NT2/D1 (cell line): Measurements from ENCODE around the gene PLAC1.

Experiments used
- DNase-seq: peaks from one replicate; pipeline ENCODE4 v3.0.0-alpha.2; 2011; ENCODE audit warnings: low read depth, low spot score
- H3K27me3 ChIP-seq: 2 replicates; pipeline ENCODE4 v1.6.0; 2011; ENCODE audit warnings: mild to moderate bottlenecking; ENCODE audit not compliant: insufficient read length, insufficient read depth
- H3K36me3 ChIP-seq: 2 replicates; pipeline ENCODE4 v1.6.1; 2011; ENCODE audit warnings: mild to moderate bottlenecking, low read length, mixed read lengths; ENCODE audit not compliant: insufficient read depth, insufficient read length
- H3K4me1 ChIP-seq: 2 replicates; pipeline ENCODE4 v1.5.1; 2011; ENCODE audit not compliant: insufficient read depth, insufficient read length
- H3K4me3 ChIP-seq: 2 replicates; pipeline ENCODE4 v1.5.1; 2011; ENCODE audit warnings: low read depth; ENCODE audit not compliant: insufficient read length
- H3K9ac ChIP-seq: 2 replicates; pipeline ENCODE4 v1.6.0; 2011; ENCODE audit warnings: low read depth; ENCODE audit not compliant: insufficient read length
- H3K9me3 ChIP-seq: 2 replicates; pipeline ENCODE4 v1.5.1; 2011; ENCODE audit warnings: mild to moderate bottlenecking, low read length; ENCODE audit not compliant: insufficient read depth
- SUZ12 ChIP-seq: IDR thresholded peaks from 2 replicates; pipeline ENCODE4 v1.6.1; 2011; ENCODE audit not compliant: insufficient read length, insufficient read depth; ENCODE audit errors: extremely low read depth
- YY1 ChIP-seq: IDR thresholded peaks from 2 replicates; pipeline ENCODE4 v1.6.1; 2011; ENCODE audit not compliant: insufficient read length, insufficient read depth
- ZNF274 ChIP-seq: IDR thresholded peaks from 2 replicates; pipeline ENCODE4 v1.6.1; 2011; ENCODE audit warnings: mild to moderate bottlenecking, low read depth, low read length

The PLAC1 gene

GRCh38 chrX:134682081-134682480 lies 23.8 kb upstream of the PLAC1 start:
- Histone ChIP-seq H3K4me3 (no peak overlapping the region), H3K4me1 (no peaks in the 10 kb centered on the region), H3K9me3 (no peaks in the 10 kb centered on the region), H3K36me3 (no peaks in the 10 kb centered on the region), H3K27me3 (no peaks in the 10 kb centered on the region), H3K9ac (no peak overlapping the region)
- TF ChIP-seq ZNF274 (no peak), SUZ12 (no peak), YY1 (no peak)
- no peak for DNase-seq

- H3K4me3 ChIP-seq: no peak overlapping the region
- DNase-seq: no peak
- no peaks in the 10 kb centered on the region for H3K27me3 ChIP-seq
- H3K4me1 ChIP-seq: no peaks in the 10 kb centered on the region
- TF ChIP-seq ZNF274 (no peak), YY1 (no peak)
- H3K9ac ChIP-seq: no peak overlapping the region
- no peaks in the 10 kb centered on the region for H3K36me3 ChIP-seq
- H3K9me3 ChIP-seq: no peaks in the 10 kb centered on the region
These were observed 21.4 kb upstream of the PLAC1 start for GRCh38 chrX:134679644-134680043.

- Histone ChIP-seq H3K36me3 (no peaks in the 10 kb centered on the region), H3K9ac (no peak overlapping the region), H3K4me1 (no peaks in the 10 kb centered on the region), H3K27me3 (no peaks in the 10 kb centered on the region), H3K4me3 (no peak overlapping the region), H3K9me3 (no peaks in the 10 kb centered on the region)
- DNase-seq: no peak
- TF ChIP-seq YY1 (no peak), ZNF274 (no peak), SUZ12 (no peak)
These were observed 20.9 kb upstream of the PLAC1 start for GRCh38 chrX:134679221-134679620.

- no peak overlapping the region for H3K9ac ChIP-seq
- H3K27me3 ChIP-seq: no peaks in the 10 kb centered on the region
- no peak overlapping the region for H3K4me3 ChIP-seq
- H3K9me3 ChIP-seq: no peaks in the 10 kb centered on the region
- no peaks in the 10 kb centered on the region for H3K4me1 ChIP-seq
- DNase-seq: no peak
- no peak for TF ChIP-seq ZNF274
- TF ChIP-seq YY1: no peak
- no peak for TF ChIP-seq SUZ12
- H3K36me3 ChIP-seq: no peaks in the 10 kb centered on the region
These were observed 19.1 kb upstream of the PLAC1 start for GRCh38 chrX:134677332-134677731.

- Histone ChIP-seq H3K9me3 (no peaks in the 10 kb centered on the region), H3K4me1 (no peaks in the 10 kb centered on the region), H3K36me3 (no peaks in the 10 kb centered on the region), H3K9ac (no peak overlapping the region), H3K4me3 (no peak overlapping the region), H3K27me3 (no peaks in the 10 kb centered on the region)
- no peak for TF ChIP-seq YY1
- no peak for TF ChIP-seq SUZ12
- TF ChIP-seq ZNF274: no peak
- no peak for DNase-seq
These were observed 18.2 kb upstream of the PLAC1 start for GRCh38 chrX:134676436-134676835.

- no peak for DNase-seq
- H3K4me3 ChIP-seq: no peak overlapping the region
- no peaks in the 10 kb centered on the region for H3K36me3 ChIP-seq
- H3K9ac ChIP-seq: no peak overlapping the region
- no peaks in the 10 kb centered on the region for H3K27me3 ChIP-seq
- no peaks in the 10 kb centered on the region for H3K4me1 ChIP-seq
- TF ChIP-seq SUZ12: no peak
- TF ChIP-seq ZNF274: no peak
- no peak for TF ChIP-seq YY1
- H3K9me3 ChIP-seq: no peaks in the 10 kb centered on the region
These were observed 14.9 kb upstream of the PLAC1 start for GRCh38 chrX:134673123-134673522.

- Histone ChIP-seq H3K27me3 (no peaks in the 10 kb centered on the region), H3K9ac (no peak overlapping the region), H3K4me1 (no peaks in the 10 kb centered on the region), H3K9me3 (no peaks in the 10 kb centered on the region), H3K4me3 (no peak overlapping the region), H3K36me3 (no peaks in the 10 kb centered on the region)
- no peak for DNase-seq
- TF ChIP-seq SUZ12: no peak
- TF ChIP-seq ZNF274: no peak
- no peak for TF ChIP-seq YY1
These were observed 13.8 kb upstream of the PLAC1 start for GRCh38 chrX:134672101-134672500.

- no peak overlapping the region for H3K9ac ChIP-seq
- DNase-seq: no peak
- no peaks in the 10 kb centered on the region for H3K27me3 ChIP-seq
- H3K36me3 ChIP-seq: no peaks in the 10 kb centered on the region
- H3K9me3 ChIP-seq: no peaks in the 10 kb centered on the region
- TF ChIP-seq SUZ12: no peak
- TF ChIP-seq ZNF274: no peak
- no peak for TF ChIP-seq YY1
- H3K4me3 ChIP-seq: no peak overlapping the region
- H3K4me1 ChIP-seq: no peaks in the 10 kb centered on the region
These were observed 13.0 kb upstream of the PLAC1 start for GRCh38 chrX:134671294-134671693.
